HepG2 (cell line): ENCODE results near the gene HIF3A. TPM values are rescaled to one million over a fixed set of nuclear protein-coding genes. Genes with fewer than 3 reads are reported as not detected.

Source experiments
- ASH2L ChIP-seq: fragments of 300-600, 200-600 bp; sonication (generic); IDR thresholded peaks from 2 replicates; pipeline ENCODE4 v1.7.0; 2017; ENCODE audit warnings: low read depth, mild to moderate bottlenecking, moderate library complexity, mixed read lengths, low read length; ENCODE audit not compliant: insufficient read length
- DR1 ChIP-seq: sonication (generic); formaldehyde crosslinking; IDR thresholded peaks from 2 replicates; pipeline ENCODE4 v1.8.0; 2021; ENCODE audit warnings: mild to moderate bottlenecking, missing genetic modification reagents, inconsistent platforms
- FOXJ3 ChIP-seq: sonication (generic); formaldehyde crosslinking; IDR thresholded peaks from 2 replicates; pipeline ENCODE4 v1.4.0; 2020; ENCODE audit warnings: missing genetic modification reagents, mild to moderate bottlenecking, borderline replicate concordance
- FOXP4 ChIP-seq: sonication (generic); formaldehyde crosslinking; IDR thresholded peaks from 2 replicates; pipeline ENCODE4 v1.4.0; 2020; ENCODE audit warnings: missing genetic modification reagents
- HIVEP1 ChIP-seq: sonication (generic); formaldehyde crosslinking; IDR thresholded peaks from 2 replicates; pipeline ENCODE4 v1.4.0; 2020; ENCODE audit warnings: mild to moderate bottlenecking, missing genetic modification reagents
- HNRNPK ChIP-seq: fragments of 200-400 bp; formaldehyde crosslinking; IDR thresholded peaks from 2 replicates; pipeline ENCODE4 v1.6.1; 2018; ENCODE audit warnings: low read length, low read depth, moderate library complexity, mild to moderate bottlenecking; ENCODE audit not compliant: poor library complexity, severe bottlenecking
- JARID2 ChIP-seq: sonication (generic); formaldehyde crosslinking; IDR thresholded peaks from 2 replicates; pipeline ENCODE4 v1.8.1; 2023; ENCODE audit warnings: missing genetic modification reagents, inconsistent platforms; ENCODE audit not compliant: insufficient replicate concordance
- NCOA2 ChIP-seq: sonication (generic); formaldehyde crosslinking; IDR thresholded peaks from 2 replicates; pipeline ENCODE4 v1.8.0; 2022; ENCODE audit warnings: inconsistent platforms
- PHF21A ChIP-seq: sonication (generic); formaldehyde crosslinking; IDR thresholded peaks from 2 replicates; pipeline ENCODE4 v1.5.0; 2020; ENCODE audit warnings: mild to moderate bottlenecking, missing genetic modification reagents
- SETDB1 ChIP-seq: sonication (generic); formaldehyde crosslinking; IDR thresholded peaks from 2 replicates; pipeline ENCODE4 v1.5.1; 2020; ENCODE audit warnings: missing genetic modification reagents, mild to moderate bottlenecking, borderline replicate concordance
- SMC3 ChIP-seq: IDR thresholded peaks from 2 replicates; pipeline ENCODE4 v1.6.1; 2011; ENCODE audit warnings: low read length, improper control_type of control experiment
- ZIK1 ChIP-seq: sonication (generic); formaldehyde crosslinking; IDR thresholded peaks from 2 replicates; pipeline ENCODE4 v1.5.0; 2020; ENCODE audit warnings: mild to moderate bottlenecking, low read depth, missing genetic modification reagents, borderline replicate concordance
- ZNF501 ChIP-seq: sonication (generic); formaldehyde crosslinking; IDR thresholded peaks from 2 replicates; pipeline ENCODE4 v1.5.1; 2020; ENCODE audit warnings: mild to moderate bottlenecking, moderate library complexity, missing genetic modification reagents
- ZNF550 ChIP-seq: sonication (generic); formaldehyde crosslinking; IDR thresholded peaks from 2 replicates; pipeline ENCODE4 v1.4.0; 2020; ENCODE audit warnings: mild to moderate bottlenecking, missing genetic modification reagents, borderline replicate concordance
- ZNF670 ChIP-seq: sonication (generic); formaldehyde crosslinking; IDR thresholded peaks from 2 replicates; pipeline ENCODE4 v1.8.0; 2022; ENCODE audit warnings: mild to moderate bottlenecking, missing genetic modification reagents, borderline replicate concordance
- ZNF7 ChIP-seq: IDR thresholded peaks from 2 replicates; pipeline ENCODE4 v1.6.1; 2016; ENCODE audit warnings: missing biosample characterization, missing genetic modification reagents
- ZNF841 ChIP-seq: sonication (generic); formaldehyde crosslinking; IDR thresholded peaks from 2 replicates; pipeline ENCODE4 v1.8.1; 2023; ENCODE audit warnings: missing genetic modification reagents, borderline replicate concordance
- polyA plus RNA-seq, 8 experiments: library from polyadenylated mRNA; depleted of rRNA in 3 of 8; stranded (reverse) in 7 of 8; unstranded in 1 of 8; fragments of >200 nt; fragmentation: Illumina TruSeq in 4 of 8; extraction: Trizol in 4 of 8; gene quantifications; 2 replicates each; pipeline versions ENCODE4 v1.2.1 to v1.2.3, GENCODE V29; 2011 to 2016; ENCODE audit warnings: low read depth in 4 of 8, missing spikeins in 1 of 8, mixed read lengths in 1 of 8; ENCODE audit not compliant: insufficient read depth in 1 of 8
- total RNA-seq, 5 experiments: library from RNA; depleted of rRNA; stranded (reverse); fragments of >200 nt; fragmentation: Illumina TruSeq; extraction: Trizol; gene quantifications; 2 replicates each; pipeline ENCODE4 v1.2.3, GENCODE V29; 2016; ENCODE audit warnings: low read depth in 1 of 5
- TF ChIP-seq, protein P1 (sequence below): sonication (generic); formaldehyde crosslinking; IDR thresholded peaks from one replicate; pipeline ENCODE4 v1.5.1; 2020; ENCODE audit warnings: mild to moderate bottlenecking, missing genetic modification reagents; ENCODE audit errors: not compliant biosample characterization

The HIF3A gene
- total and polyA plus RNA-seq, 2 of the 13 experiments (the other 11 are each of a cell fraction or from before 2014, with no cell fraction given), result 0.09 to 0.22 TPM

- TF ChIP-seq, protein P1, sequence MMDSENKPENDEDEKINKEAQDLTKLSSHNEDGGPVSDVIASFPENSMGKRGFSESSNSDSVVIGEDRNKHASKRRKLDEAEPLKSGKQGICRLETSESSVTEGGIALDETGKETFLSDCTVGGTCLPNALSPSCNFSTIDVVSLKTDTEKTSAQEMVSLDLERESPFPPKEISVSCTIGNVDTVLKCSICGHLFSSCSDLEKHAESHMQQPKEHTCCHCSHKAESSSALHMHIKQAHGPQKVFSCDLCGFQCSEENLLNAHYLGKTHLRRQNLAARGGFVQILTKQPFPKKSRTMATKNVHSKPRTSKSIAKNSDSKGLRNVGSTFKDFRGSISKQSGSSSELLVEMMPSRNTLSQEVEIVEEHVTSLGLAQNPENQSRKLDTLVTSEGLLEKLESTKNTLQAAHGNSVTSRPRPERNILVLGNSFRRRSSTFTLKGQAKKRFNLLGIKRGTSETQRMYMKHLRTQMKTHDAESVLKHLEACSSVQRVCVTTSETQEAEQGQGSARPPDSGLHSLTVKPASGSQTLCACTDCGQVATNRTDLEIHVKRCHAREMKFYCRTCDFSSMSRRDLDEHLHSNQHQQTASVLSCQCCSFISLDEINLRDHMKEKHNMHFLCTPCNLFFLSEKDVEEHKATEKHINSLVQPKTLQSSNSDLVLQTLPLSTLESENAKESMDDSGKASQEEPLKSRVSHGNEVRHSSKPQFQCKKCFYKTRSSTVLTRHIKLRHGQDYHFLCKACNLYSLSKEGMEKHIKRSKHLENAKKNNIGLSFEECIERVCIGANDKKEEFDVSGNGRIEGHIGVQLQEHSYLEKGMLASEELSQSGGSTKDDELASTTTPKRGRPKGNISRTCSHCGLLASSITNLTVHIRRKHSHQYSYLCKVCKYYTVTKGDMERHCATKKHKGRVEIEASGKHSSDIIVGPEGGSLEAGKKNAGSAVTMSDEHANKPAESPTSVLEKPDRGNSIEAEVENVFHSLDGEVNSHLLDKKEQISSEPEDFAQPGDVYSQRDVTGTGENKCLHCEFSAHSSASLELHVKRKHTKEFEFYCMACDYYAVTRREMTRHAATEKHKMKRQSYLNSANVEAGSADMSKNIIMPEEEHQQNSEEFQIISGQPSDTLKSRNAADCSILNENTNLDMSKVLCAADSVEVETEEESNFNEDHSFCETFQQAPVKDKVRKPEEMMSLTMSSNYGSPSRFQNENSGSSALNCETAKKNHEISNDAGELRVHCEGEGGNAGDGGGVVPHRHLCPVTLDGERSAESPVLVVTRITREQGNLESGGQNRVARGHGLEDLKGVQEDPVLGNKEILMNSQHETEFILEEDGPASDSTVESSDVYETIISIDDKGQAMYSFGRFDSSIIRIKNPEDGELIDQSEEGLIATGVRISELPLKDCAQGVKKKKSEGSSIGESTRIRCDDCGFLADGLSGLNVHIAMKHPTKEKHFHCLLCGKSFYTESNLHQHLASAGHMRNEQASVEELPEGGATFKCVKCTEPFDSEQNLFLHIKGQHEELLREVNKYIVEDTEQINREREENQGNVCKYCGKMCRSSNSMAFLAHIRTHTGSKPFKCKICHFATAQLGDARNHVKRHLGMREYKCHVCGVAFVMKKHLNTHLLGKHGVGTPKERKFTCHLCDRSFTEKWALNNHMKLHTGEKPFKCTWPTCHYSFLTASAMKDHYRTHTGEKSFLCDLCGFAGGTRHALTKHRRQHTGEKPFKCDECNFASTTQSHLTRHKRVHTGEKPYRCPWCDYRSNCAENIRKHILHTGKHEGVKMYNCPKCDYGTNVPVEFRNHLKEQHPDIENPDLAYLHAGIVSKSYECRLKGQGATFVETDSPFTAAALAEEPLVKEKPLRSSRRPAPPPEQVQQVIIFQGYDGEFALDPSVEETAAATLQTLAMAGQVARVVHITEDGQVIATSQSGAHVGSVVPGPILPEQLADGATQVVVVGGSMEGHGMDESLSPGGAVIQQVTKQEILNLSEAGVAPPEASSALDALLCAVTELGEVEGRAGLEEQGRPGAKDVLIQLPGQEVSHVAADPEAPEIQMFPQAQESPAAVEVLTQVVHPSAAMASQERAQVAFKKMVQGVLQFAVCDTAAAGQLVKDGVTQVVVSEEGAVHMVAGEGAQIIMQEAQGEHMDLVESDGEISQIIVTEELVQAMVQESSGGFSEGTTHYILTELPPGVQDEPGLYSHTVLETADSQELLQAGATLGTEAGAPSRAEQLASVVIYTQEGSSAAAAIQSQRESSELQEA (CRISPR knock-in tag), result peak; percentile 28
- TF ChIP-seq HIVEP1 (CRISPR knock-in tag) (peak; percentile 33; the same call in 1 of the 2 replicates), SETDB1 (no peak), HNRNPK (no peak), ZNF550 (CRISPR knock-in tag) (peak; percentile 83; the same call in 1 of the 2 replicates), ZIK1 (CRISPR knock-in tag) (0 out of 2 replicates have a peak, but pooled peaks have one; percentile 40), FOXP4 (peak; percentile 3; the same call in 1 of the 2 replicates), ZNF7 (CRISPR knock-in tag) (peak; percentile 40; the same call in 1 of the 2 replicates), NCOA2 (no peak), ASH2L (peak; percentile 68), SMC3 (no peak), ZNF501 (CRISPR knock-in tag) (peak; percentile 79), JARID2 (CRISPR knock-in tag) (no peak), FOXJ3 (no peak), ZNF670 (CRISPR knock-in tag) (no peak), DR1 (peak; percentile 40; the same call in 1 of the 2 replicates), PHF21A (CRISPR knock-in tag) (peak; percentile 70), ZNF841 (CRISPR knock-in tag) (no peak)
Observed at GRCh38 chr19:46346821-46347571, 50.2 kb downstream of the HIF3A start, which contains the start of gene PPP5C (continued).
